ENCODE measurements around the gene PARD6A. TPM values are rescaled to one million over a fixed set of nuclear protein-coding genes. Genes with fewer than 3 reads are reported as not detected.
A peak's percentile ranks its signal among the peaks of the same experiment; 100 is the strongest.

The PARD6A gene
- total and polyA plus RNA-seq, 2 of the 4 experiments (the other 2 are of a cell fraction): 0.36 to 0.55 TPM

- Histone ChIP-seq H2AFZ (replicated peaks; ENCODE audit: low read length, poor library complexity) (no peak overlapping the region), H3K56ac (ENCODE audit: extremely low read depth, insufficient read depth, low read length) (no peak overlapping the region), H3K9me3 (ENCODE audit: control insufficient read depth, insufficient read depth, low read length) (no peaks in the 10 kb centered on the region), H2AK5ac (ENCODE audit: low read depth, low read length) (no peak overlapping the region), H3K27me3 (ENCODE audit: control insufficient read depth, insufficient read depth, low read length) (no peaks in the 10 kb centered on the region), H3K36me3 (ENCODE audit: control insufficient read depth, insufficient read depth, low read length) (no peaks in the 10 kb centered on the region; the same call in 1 of the 2 replicates), H3K4me3 (ENCODE audit: insufficient read depth, low read depth, low read length) (no peak overlapping the region), H4K8ac (ENCODE audit: low read depth in 2 of 2, low read length in 2 of 2) (no peak overlapping the region), H4K20me1 (ENCODE audit: insufficient read depth, low read length) (peaks cover 14% of the 10 kb centered on the region), H3K23ac (ENCODE audit: low read depth, low read length) (no peak overlapping the region), H4K91ac (ENCODE audit: insufficient read depth, low read depth, low read length) (no peak overlapping the region), H3K9me1 (ENCODE audit: insufficient read depth, low read length) (peaks cover 8% of the 10 kb centered on the region), H2BK5ac (ENCODE audit: low read depth, low read length, poor library complexity, severe bottlenecking) (no peak overlapping the region), H3K18ac (ENCODE audit: low read depth, low read length) (no peak overlapping the region), H2BK20ac (ENCODE audit: low read depth, low read length) (no peak overlapping the region), H3K9ac (ENCODE audit: low read depth, low read length) (no peak overlapping the region), H3K79me1 (ENCODE audit: low read depth in 1 of 2, low read length in 2 of 2) (peaks cover 12 to 49% of the 10 kb centered on the region in 2 experiments), H2BK15ac (ENCODE audit: low read depth, low read length) (no peak overlapping the region), H4K5ac (ENCODE audit: low read depth, low read length) (no peak overlapping the region), H3K27ac (ENCODE audit: insufficient read depth, low read length) (no peak overlapping the region), H3K4me1 (ENCODE audit: control insufficient read depth, insufficient read depth, low read length) (peaks cover 4% of the 10 kb centered on the region; the same call in 1 of the 2 replicates), H3K4ac (ENCODE audit: low read depth, low read length) (no peak overlapping the region), H2AK9ac (replicated peaks; ENCODE audit: low read depth, low read length, poor library complexity) (no peak overlapping the region), H3K4me2 (ENCODE audit: low read depth, low read length) (no peak overlapping the region), H2BK120ac (ENCODE audit: low read depth, low read length) (no peak overlapping the region), H3K14ac (replicated peaks; ENCODE audit: low read depth, low read length) (no peak overlapping the region)
- in situ Hi-C loops (cut with MboI; ENCODE audit: low sequenced_read_pairs) (no loop called here), dilution Hi-C loops (cut with HindIII; ENCODE audit: low sequenced_read_pairs, unreplicated experiment) (no loop called here), intact Hi-C loops (cut with micrococcal nuclease) (no loop called here)
- no CpG with 5 or more reads among the region's 2 CpGs for WGBS, 2 experiments (ENCODE audit: extremely low coverage in 2 of 2, insufficient read length in 1 of 2)
- no TSS peak for BruUV-seq (replicated peaks)
- CTCF ChIA-PET: no interaction called here
- ATAC-seq (ENCODE audit: low read depth) (no peak; the same call in 1 of the 2 replicates), DNase-seq (peak; percentile 49)
- POLR2A ChIA-PET (ENCODE audit: unreplicated experiment): no interaction called here
- peak; percentile 46; the same call in 1 of the 2 replicates for TF ChIP-seq CEBPB (IDR thresholded peaks at IDR 0.05; ENCODE audit: low read depth, low read length)
- no peak for TF ChIP-seq NFE2L2 (IDR thresholded peaks at IDR 0.05; ENCODE audit: low read depth, low read length)
These were observed 47.6 kb downstream of the PARD6A start for GRCh38 chr16:67708368-67708771.

Data from IMR-90 (cell line).